Upper lobe of left lung (tissue), 4 donors: ENCODE results near the gene SPINK1.

Experiments
- CTCF ChIP-seq, 6 experiments: fragments of 450-650 bp in 4 of 6; fragments of 200-600 bp in 2 of 6; sonication (generic) in 2 of 6; IDR thresholded peaks; one replicate each; pipeline ENCODE4 v1.5.1; 2016 to 2019; ENCODE audit warnings: antibody characterized with exemption in 6 of 6
- EP300 ChIP-seq, 4 donors: sonication (generic); formaldehyde crosslinking; IDR thresholded peaks; one replicate each; pipeline ENCODE4 v1.5.1; 2017; ENCODE audit warnings: antibody characterized with exemption in 4 of 4, control low read depth in 2 of 4
- POLR2A ChIP-seq, 4 donors: fragments of 450-650 bp; IDR thresholded peaks; one replicate each; pipeline ENCODE4 v1.5.1; 2016 to 2017; ENCODE audit warnings: antibody characterized with exemption in 4 of 4, mild to moderate bottlenecking in 2 of 4
- POLR2AphosphoS5 ChIP-seq, 2 donors: sonication (generic); formaldehyde crosslinking; IDR thresholded peaks; one replicate each; pipeline ENCODE4 v1.5.1; 2017; ENCODE audit warnings: antibody characterized with exemption in 2 of 2

- TF ChIP-seq POLR2A (IDR thresholded peaks at IDR 0.05) (no peak), CTCF (IDR thresholded peaks at IDR 0.05) (no peak), EP300 (IDR thresholded peaks at IDR 0.05) (no peak), POLR2AphosphoS5 (IDR thresholded peaks at IDR 0.05) (no peak)
Observed at GRCh38 chr5:147845618-147846017, 14.1 kb upstream of the SPINK1 start.
